Measurements from ENCODE around the gene SH3D19.

DNA sequence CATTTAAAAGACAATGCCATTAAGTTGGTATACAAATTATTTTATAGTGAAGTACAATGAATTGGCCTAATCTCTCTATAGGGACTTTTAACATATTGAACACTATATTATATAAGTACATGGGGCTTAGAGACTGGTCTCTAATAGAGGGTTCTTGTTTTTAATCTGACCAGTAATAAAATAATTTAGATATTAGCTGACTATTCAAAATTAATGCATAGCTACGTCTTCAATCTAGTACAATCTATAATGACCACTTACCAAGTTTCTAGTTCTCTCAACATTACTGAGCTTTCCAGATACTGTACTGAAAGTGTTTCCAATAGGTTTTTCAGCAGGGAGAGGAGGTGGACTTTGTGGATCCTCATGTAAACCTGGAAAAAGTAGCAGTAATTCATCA lies 166.4 kb downstream of the SH3D19 start:
- TF ChIP-seq, protein P1, sequence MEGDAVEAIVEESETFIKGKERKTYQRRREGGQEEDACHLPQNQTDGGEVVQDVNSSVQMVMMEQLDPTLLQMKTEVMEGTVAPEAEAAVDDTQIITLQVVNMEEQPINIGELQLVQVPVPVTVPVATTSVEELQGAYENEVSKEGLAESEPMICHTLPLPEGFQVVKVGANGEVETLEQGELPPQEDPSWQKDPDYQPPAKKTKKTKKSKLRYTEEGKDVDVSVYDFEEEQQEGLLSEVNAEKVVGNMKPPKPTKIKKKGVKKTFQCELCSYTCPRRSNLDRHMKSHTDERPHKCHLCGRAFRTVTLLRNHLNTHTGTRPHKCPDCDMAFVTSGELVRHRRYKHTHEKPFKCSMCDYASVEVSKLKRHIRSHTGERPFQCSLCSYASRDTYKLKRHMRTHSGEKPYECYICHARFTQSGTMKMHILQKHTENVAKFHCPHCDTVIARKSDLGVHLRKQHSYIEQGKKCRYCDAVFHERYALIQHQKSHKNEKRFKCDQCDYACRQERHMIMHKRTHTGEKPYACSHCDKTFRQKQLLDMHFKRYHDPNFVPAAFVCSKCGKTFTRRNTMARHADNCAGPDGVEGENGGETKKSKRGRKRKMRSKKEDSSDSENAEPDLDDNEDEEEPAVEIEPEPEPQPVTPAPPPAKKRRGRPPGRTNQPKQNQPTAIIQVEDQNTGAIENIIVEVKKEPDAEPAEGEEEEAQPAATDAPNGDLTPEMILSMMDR (IDR thresholded peaks at IDR 0.05) = no peak
- TF ChIP-seq POLR2A (IDR thresholded peaks at IDR 0.05) = no peak

Data from esophagus squamous epithelium (tissue), 4 donors.